SK-N-SH (cell line): ENCODE results near the gene SLC2A9.

Experiments
- EP300 ChIP-seq, 2 experiments: IDR thresholded peaks; 2 replicates each; pipeline versions ENCODE4 v1.4.0 to v1.6.1; 2012; ENCODE audit warnings: borderline replicate concordance in 1 of 2, low read depth in 1 of 2, low read length in 1 of 2
- EZH2phosphoT487 ChIP-seq: fragments of 200-600 bp; sonication (generic); IDR thresholded peaks from 2 replicates; pipeline ENCODE4 v1.6.1; 2017; ENCODE audit warnings: low read depth, mixed run types, mild to moderate bottlenecking, antibody characterized with exemption, moderate library complexity, borderline replicate concordance
- FOXJ3 ChIP-seq: sonication (generic); formaldehyde crosslinking; IDR thresholded peaks from 2 replicates; pipeline ENCODE4 v1.5.1; 2020; ENCODE audit warnings: mild to moderate bottlenecking, missing genetic modification reagents
- JUND ChIP-seq: IDR thresholded peaks from 2 replicates; pipeline ENCODE4 v1.4.0; 2012
- MXI1 ChIP-seq: IDR thresholded peaks from 2 replicates; pipeline ENCODE4 v1.6.1; 2012; ENCODE audit warnings: mild to moderate bottlenecking, low read depth, low read length, improper control_type of control experiment
- POLR2AphosphoS5 ChIP-seq: IDR thresholded peaks from 2 replicates; pipeline ENCODE4 v1.6.1; 2012; ENCODE audit warnings: low read depth, low read length
- SIN3A ChIP-seq: IDR thresholded peaks from 2 replicates; pipeline ENCODE4 v1.6.1; 2012; ENCODE audit warnings: low read depth, mild to moderate bottlenecking, low read length, moderate library complexity, borderline replicate concordance
- SMC3 ChIP-seq: IDR thresholded peaks from 2 replicates; pipeline ENCODE4 v1.6.1; 2012; ENCODE audit warnings: low read depth, low read length, improper control_type of control experiment
- TAF1 ChIP-seq: IDR thresholded peaks from 2 replicates; pipeline ENCODE4 v1.6.1; 2012; ENCODE audit warnings: low read depth, mild to moderate bottlenecking, low read length, moderate library complexity, borderline replicate concordance
- USF1 ChIP-seq: IDR thresholded peaks from 2 replicates; pipeline ENCODE4 v1.4.0; 2012; ENCODE audit warnings: low read depth, borderline replicate concordance
- YY1 ChIP-seq: IDR thresholded peaks from 2 replicates; pipeline ENCODE4 v1.4.0; 2012; ENCODE audit warnings: low read depth, mild to moderate bottlenecking
- ZBTB33 ChIP-seq: IDR thresholded peaks from 2 replicates; pipeline ENCODE4 v1.4.0; 2012; ENCODE audit warnings: low read depth, borderline replicate concordance
- TF ChIP-seq, protein P1 (sequence below): fragments of 200-600 bp; sonication (generic); IDR thresholded peaks from 2 replicates; pipeline ENCODE4 v1.6.1; 2017; ENCODE audit warnings: antibody characterized with exemption, mild to moderate bottlenecking, moderate library complexity

DNA sequence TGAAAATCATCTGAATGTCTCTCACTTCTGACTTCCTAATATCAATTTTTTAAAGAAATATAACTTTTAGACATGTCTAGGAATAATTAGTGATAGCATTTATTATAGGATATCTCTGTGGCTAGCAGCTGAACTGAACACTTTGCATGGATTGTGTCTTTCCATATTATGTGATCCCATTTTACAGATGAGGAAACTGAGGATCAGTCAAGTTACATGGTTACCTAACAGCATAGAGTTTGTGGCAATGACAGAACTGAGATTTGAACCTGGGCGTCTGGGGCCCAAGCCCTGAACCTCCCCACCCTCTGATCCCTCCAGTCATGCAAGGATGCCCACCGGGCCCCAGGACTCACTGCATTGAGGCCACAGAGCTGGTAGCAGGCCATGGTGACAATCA is 101.3 kb downstream of the SLC2A9 start:
- no peak for TF ChIP-seq SMC3
- TF ChIP-seq, protein P1, sequence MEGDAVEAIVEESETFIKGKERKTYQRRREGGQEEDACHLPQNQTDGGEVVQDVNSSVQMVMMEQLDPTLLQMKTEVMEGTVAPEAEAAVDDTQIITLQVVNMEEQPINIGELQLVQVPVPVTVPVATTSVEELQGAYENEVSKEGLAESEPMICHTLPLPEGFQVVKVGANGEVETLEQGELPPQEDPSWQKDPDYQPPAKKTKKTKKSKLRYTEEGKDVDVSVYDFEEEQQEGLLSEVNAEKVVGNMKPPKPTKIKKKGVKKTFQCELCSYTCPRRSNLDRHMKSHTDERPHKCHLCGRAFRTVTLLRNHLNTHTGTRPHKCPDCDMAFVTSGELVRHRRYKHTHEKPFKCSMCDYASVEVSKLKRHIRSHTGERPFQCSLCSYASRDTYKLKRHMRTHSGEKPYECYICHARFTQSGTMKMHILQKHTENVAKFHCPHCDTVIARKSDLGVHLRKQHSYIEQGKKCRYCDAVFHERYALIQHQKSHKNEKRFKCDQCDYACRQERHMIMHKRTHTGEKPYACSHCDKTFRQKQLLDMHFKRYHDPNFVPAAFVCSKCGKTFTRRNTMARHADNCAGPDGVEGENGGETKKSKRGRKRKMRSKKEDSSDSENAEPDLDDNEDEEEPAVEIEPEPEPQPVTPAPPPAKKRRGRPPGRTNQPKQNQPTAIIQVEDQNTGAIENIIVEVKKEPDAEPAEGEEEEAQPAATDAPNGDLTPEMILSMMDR: no peak
- no peak for TF ChIP-seq FOXJ3 (CRISPR knock-in tag)
- no peak for TF ChIP-seq SIN3A
- TF ChIP-seq ZBTB33: no peak
- TF ChIP-seq JUND: no peak
- no peak for TF ChIP-seq POLR2AphosphoS5
- TF ChIP-seq EZH2phosphoT487: no peak
- no peak for TF ChIP-seq EP300 (IDR thresholded peaks at IDR 0.05; ENCODE audit: borderline replicate concordance in 1 of 2, low read depth in 1 of 2, low read length in 1 of 2)
- TF ChIP-seq YY1: no peak
- no peak for TF ChIP-seq USF1
- TF ChIP-seq MXI1: no peak
- no peak for TF ChIP-seq TAF1
